Trophoblast cell (in vitro differentiated cells and primary cell): ENCODE results near the gene PTRH1.

Source experiments
- DNase-seq, 2 donors: peaks; one replicate each; pipeline ENCODE4 v3.0.0-alpha.2; 2016
- H2AFZ ChIP-seq: 2 replicates; pipeline ENCODE4 v1.6.1; 2013; ENCODE audit warnings: low read length, moderate library complexity, mild to moderate bottlenecking; ENCODE audit not compliant: insufficient read depth, poor library complexity
- H2AK5ac ChIP-seq: 2 replicates; pipeline ENCODE4 v1.6.1; 2013; ENCODE audit warnings: mild to moderate bottlenecking, low read length
- H2BK120ac ChIP-seq: 2 replicates; pipeline ENCODE4 v1.6.1; 2013; ENCODE audit warnings: low read length, mild to moderate bottlenecking, moderate library complexity; ENCODE audit not compliant: insufficient read depth, poor library complexity
- H2BK12ac ChIP-seq: 2 replicates; pipeline ENCODE4 v1.6.1; 2013; ENCODE audit warnings: mild to moderate bottlenecking, low read length, moderate library complexity
- H2BK5ac ChIP-seq: 2 replicates; pipeline ENCODE4 v1.6.1; 2013; ENCODE audit warnings: low read length, low read depth, moderate library complexity, mild to moderate bottlenecking; ENCODE audit not compliant: poor library complexity
- H3K14ac ChIP-seq: 2 replicates; pipeline ENCODE4 v1.6.1; 2013; ENCODE audit warnings: mild to moderate bottlenecking, low read length
- H3K18ac ChIP-seq: 2 replicates; pipeline ENCODE4 v1.6.1; 2013; ENCODE audit warnings: mild to moderate bottlenecking, low read length
- H3K23ac ChIP-seq: 2 replicates; pipeline ENCODE4 v1.6.1; 2013; ENCODE audit warnings: low read length
- H3K27ac ChIP-seq: 2 replicates; pipeline ENCODE4 v1.5.1; 2013; ENCODE audit warnings: low read depth, mild to moderate bottlenecking, inconsistent platforms, low read length, moderate library complexity
- H3K27me3 ChIP-seq: 2 replicates; pipeline ENCODE4 v1.6.1; 2013; ENCODE audit warnings: inconsistent platforms, mild to moderate bottlenecking, low read length, moderate library complexity; ENCODE audit not compliant: insufficient read depth
- H3K36me3 ChIP-seq, 2 experiments: 1 replicate in 1 of 2; 2 replicates in 1 of 2; pipeline ENCODE4 v1.6.1; 2013; ENCODE audit warnings: low read length in 2 of 2, mild to moderate bottlenecking in 2 of 2, moderate library complexity in 1 of 2; ENCODE audit not compliant: insufficient read depth in 2 of 2, control insufficient read depth in 1 of 2
- H3K4ac ChIP-seq: 2 replicates; pipeline ENCODE4 v1.6.1; 2013; ENCODE audit warnings: low read depth, mild to moderate bottlenecking, low read length, moderate library complexity
- H3K4me1 ChIP-seq, 2 experiments: 1 replicate in 1 of 2; 2 replicates in 1 of 2; pipeline ENCODE4 v1.6.1; 2013; ENCODE audit warnings: low read length in 2 of 2, mild to moderate bottlenecking in 2 of 2, moderate library complexity in 1 of 2; ENCODE audit not compliant: insufficient read depth in 2 of 2, control insufficient read depth in 1 of 2
- H3K4me2 ChIP-seq: 2 replicates; pipeline ENCODE4 v1.6.1; 2013; ENCODE audit warnings: inconsistent platforms, mild to moderate bottlenecking, low read length, moderate library complexity
- H3K4me3 ChIP-seq: 2 replicates; pipeline ENCODE4 v1.5.1; 2013; ENCODE audit warnings: mild to moderate bottlenecking, low read depth, low read length, inconsistent platforms
- H3K79me1 ChIP-seq: one replicate; pipeline ENCODE4 v1.6.1; 2013; ENCODE audit warnings: low read length
- H3K79me2 ChIP-seq: 2 replicates; pipeline ENCODE4 v1.6.1; 2013; ENCODE audit warnings: low read length, mild to moderate bottlenecking; ENCODE audit not compliant: control insufficient read depth, insufficient read depth, poor library complexity
- H3K9ac ChIP-seq: 2 replicates; pipeline ENCODE4 v1.6.1; 2013; ENCODE audit warnings: mild to moderate bottlenecking, low read length
- H3K9me3 ChIP-seq: 2 replicates; pipeline ENCODE4 v1.6.1; 2013; ENCODE audit warnings: low read depth, mild to moderate bottlenecking, control low read depth, inconsistent platforms, low read length; ENCODE audit not compliant: insufficient read depth
- H4K12ac ChIP-seq: 2 replicates; pipeline ENCODE4 v1.6.1; 2013; ENCODE audit warnings: low read depth, mild to moderate bottlenecking, low read length, moderate library complexity
- H4K8ac ChIP-seq: 2 replicates; pipeline ENCODE4 v1.6.1; 2013; ENCODE audit warnings: low read depth, mild to moderate bottlenecking, low read length, moderate library complexity
- H4K91ac ChIP-seq: one replicate; pipeline ENCODE4 v1.6.1; 2013; ENCODE audit warnings: low read depth, mild to moderate bottlenecking, low read length, moderate library complexity
- WGBS: extraction: QIAGEN DNeasy Blood & Tissue Kit; methylation state at CpG from one replicate; pipeline ENCODE4 v1.1.7; 2013; ENCODE audit warnings: missing lambda C conversion rate; ENCODE audit not compliant: insufficient read length, insufficient coverage; ENCODE audit errors: extremely low coverage; 5-methylcytosine and 5-hydroxymethylcytosine counted together

The PTRH1 gene

DNA sequence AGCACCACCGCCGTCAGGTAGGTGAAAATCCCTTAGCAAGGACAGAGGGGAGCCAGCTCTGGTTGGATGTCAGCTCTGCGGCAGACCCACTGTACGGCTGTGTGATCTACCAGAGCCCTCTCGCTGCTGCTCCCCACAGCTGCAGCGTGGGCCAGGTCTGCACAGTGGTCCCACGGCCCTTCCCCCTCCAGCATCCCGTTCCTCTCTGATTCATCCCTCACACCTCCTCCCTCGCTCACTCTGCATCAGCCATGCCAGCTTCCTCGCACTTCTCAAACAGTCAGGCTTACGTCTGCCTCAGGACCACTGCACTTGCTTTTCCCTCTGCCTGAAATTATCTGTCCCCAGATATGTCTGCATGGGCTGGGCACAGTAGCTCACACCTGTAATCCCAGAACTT lies 35.2 kb downstream of the PTRH1 start:
- Histone ChIP-seq H3K79me1 (peaks cover 11% of the 10 kb centered on the region), H3K23ac (no peak overlapping the region), H2BK12ac (no peak overlapping the region), H3K27me3 (no peaks in the 10 kb centered on the region), H2AK5ac (no peak overlapping the region), H3K36me3 (peaks cover 14 to 21% of the 10 kb centered on the region in 2 experiments), H4K8ac (no peak overlapping the region), H3K14ac (no peak overlapping the region), H2BK5ac (no peak overlapping the region), H2AFZ (no peak overlapping the region), H3K4me2 (no peak overlapping the region), H3K9me3 (peaks cover 3% of the 10 kb centered on the region), H4K12ac (no peak overlapping the region), H3K4ac (no peak overlapping the region), H4K91ac (no peak overlapping the region), H3K4me3 (no peak overlapping the region), H3K9ac (no peak overlapping the region), H3K27ac (no peak overlapping the region), H2BK120ac (no peak overlapping the region), H3K4me1 (peaks cover 13 to 22% of the 10 kb centered on the region in 2 experiments), H3K18ac (no peak overlapping the region), H3K79me2 (no peaks in the 10 kb centered on the region)
- no CpG with 5 or more reads among the region's 11 CpGs for WGBS
- DNase-seq: no peak

DNA sequence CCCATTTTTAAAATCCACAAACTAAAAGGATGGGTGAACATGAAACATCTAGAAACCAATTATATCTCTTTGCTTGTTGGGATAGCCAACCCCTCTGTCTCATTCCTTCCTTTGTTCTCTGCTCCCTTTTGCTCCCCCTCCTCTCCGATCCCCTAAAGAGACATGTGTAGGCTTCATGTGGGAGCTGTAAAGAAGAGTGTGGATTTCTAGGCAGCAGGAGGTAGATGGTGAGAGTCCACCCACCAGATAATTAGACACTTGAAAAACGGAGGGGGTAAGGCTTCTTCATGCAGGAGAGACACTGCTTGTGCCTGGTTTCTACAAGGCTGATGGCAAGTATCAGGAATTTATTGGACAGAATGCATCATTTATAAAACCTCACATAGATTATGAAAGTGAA lies 36.0 kb downstream of the PTRH1 start:
- Histone ChIP-seq H3K79me1 (peaks cover 7% of the 10 kb centered on the region), H3K27me3 (no peaks in the 10 kb centered on the region), H3K4ac (no peak overlapping the region), H3K9me3 (peaks cover 3% of the 10 kb centered on the region), H2BK5ac (no peak overlapping the region), H3K23ac (no peak overlapping the region), H3K79me2 (no peaks in the 10 kb centered on the region), H4K91ac (no peak overlapping the region), H3K36me3 (peaks cover 14 to 21% of the 10 kb centered on the region in 2 experiments), H3K14ac (no peak overlapping the region), H3K4me3 (no peak overlapping the region), H3K4me2 (no peak overlapping the region), H3K27ac (no peak overlapping the region), H2BK120ac (no peak overlapping the region), H4K8ac (no peak overlapping the region), H2BK12ac (no peak overlapping the region), H2AFZ (no peak overlapping the region), H4K12ac (no peak overlapping the region), H3K9ac (no peak overlapping the region), H3K18ac (no peak overlapping the region), H2AK5ac (no peak overlapping the region), H3K4me1 (peaks cover 7 to 15% of the 10 kb centered on the region in 2 experiments)
- WGBS: no CpG with 5 or more reads among the region's 2 CpGs
- DNase-seq: no peak

DNA sequence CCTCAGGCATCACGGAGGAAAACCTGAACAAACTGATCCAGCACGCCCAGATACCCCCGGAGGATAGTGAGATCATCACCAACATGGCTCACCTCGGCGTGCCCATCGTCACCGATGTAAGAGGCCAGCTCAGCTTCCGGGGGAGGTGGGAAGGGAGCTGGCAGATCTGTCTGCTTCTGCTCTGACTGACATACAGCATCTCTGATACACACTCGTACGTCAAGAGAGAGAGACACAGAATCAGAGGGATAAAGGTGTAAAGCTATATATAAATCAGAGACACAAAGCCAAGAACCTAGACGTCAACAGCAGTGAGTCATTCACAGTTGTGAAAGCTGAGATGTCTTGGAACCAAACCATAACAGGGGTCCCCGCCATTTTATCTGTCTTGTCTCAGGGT lies 38.8 kb downstream of the PTRH1 start:
- Histone ChIP-seq H3K9ac (no peak overlapping the region), H3K79me1 (no peaks in the 10 kb centered on the region), H3K4me2 (no peak overlapping the region), H3K36me3 (peaks cover 9 to 25% of the 10 kb centered on the region in 2 experiments), H2BK120ac (no peak overlapping the region), H2BK12ac (no peak overlapping the region), H2BK5ac (no peak overlapping the region), H3K4me1 (peaks cover 0 to 3% of the 10 kb centered on the region in 2 experiments), H3K18ac (no peak overlapping the region), H3K4me3 (peak overlapping the region; percentile 42), H3K27me3 (no peaks in the 10 kb centered on the region), H3K79me2 (no peaks in the 10 kb centered on the region), H4K12ac (no peak overlapping the region), H2AK5ac (no peak overlapping the region), H3K14ac (no peak overlapping the region), H2AFZ (no peak overlapping the region), H3K9me3 (peaks cover 2% of the 10 kb centered on the region), H3K23ac (no peak overlapping the region), H3K4ac (no peak overlapping the region), H3K27ac (no peak overlapping the region), H4K91ac (no peak overlapping the region), H4K8ac (no peak overlapping the region)
- no CpG with 5 or more reads among the region's 12 CpGs for WGBS
- DNase-seq: no peak

DNA sequence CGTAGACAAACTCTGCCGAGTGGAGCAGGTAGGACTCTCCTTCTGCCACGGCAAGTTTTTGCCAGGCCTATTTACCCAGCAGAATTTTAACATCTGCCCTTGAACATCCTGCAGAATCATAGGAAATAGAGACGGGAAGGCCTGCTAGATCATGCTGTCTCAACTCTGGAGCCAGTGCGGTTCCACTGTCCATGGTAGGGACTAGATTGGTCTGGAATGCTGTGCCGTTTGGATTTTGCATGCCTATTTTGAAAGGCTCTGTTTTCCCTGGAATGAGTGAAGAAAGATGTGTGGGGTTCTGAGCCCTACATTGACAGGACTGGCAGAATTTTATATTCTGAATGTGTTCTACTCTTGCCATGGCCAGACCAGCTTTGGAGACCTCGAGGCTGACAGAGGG lies 42.2 kb downstream of the PTRH1 start:
- no peak for DNase-seq
- Histone ChIP-seq H4K8ac (no peak overlapping the region), H4K91ac (no peak overlapping the region), H3K14ac (no peak overlapping the region), H2AK5ac (no peak overlapping the region), H3K23ac (no peak overlapping the region), H3K27me3 (no peaks in the 10 kb centered on the region), H3K4me2 (no peak overlapping the region), H3K79me2 (no peaks in the 10 kb centered on the region), H3K36me3 (peaks cover 6 to 15% of the 10 kb centered on the region in 2 experiments), H3K79me1 (no peaks in the 10 kb centered on the region), H3K4ac (no peak overlapping the region), H2BK120ac (no peak overlapping the region), H3K4me1 (no peaks in the 10 kb centered on the region), H2AFZ (no peak overlapping the region), H3K4me3 (no peak overlapping the region), H3K27ac (no peak overlapping the region), H3K9ac (no peak overlapping the region), H3K9me3 (no peaks in the 10 kb centered on the region), H3K18ac (no peak overlapping the region), H4K12ac (no peak overlapping the region), H2BK5ac (no peak overlapping the region), H2BK12ac (no peak overlapping the region)
- no CpG with 5 or more reads among the region's 7 CpGs for WGBS
